ENCODE results near the gene FANCM.
A peak's percentile ranks its signal among the peaks of the same experiment; 100 is the strongest.

Gene FANCM

DNA sequence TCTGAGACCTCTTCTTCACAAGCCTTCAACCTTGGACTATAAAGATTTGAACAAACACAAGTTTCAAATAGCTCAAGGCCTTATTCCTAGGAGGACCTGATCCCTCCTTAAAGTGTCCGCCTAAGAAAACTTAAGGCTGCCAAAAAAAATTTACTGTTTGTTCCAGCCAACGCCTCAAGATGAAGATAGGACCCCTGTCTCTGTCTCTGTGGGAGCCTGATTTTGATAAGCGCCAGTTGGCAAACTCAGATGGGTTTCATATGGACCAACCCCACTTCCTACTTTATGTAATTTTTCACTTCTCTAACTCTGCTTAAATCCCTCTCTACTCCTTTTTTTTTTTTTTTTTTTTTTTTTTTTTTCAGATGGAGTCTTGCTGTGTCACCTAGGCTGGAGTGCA, 12.5 kb upstream of the FANCM start:
- TF ChIP-seq, protein P1, sequence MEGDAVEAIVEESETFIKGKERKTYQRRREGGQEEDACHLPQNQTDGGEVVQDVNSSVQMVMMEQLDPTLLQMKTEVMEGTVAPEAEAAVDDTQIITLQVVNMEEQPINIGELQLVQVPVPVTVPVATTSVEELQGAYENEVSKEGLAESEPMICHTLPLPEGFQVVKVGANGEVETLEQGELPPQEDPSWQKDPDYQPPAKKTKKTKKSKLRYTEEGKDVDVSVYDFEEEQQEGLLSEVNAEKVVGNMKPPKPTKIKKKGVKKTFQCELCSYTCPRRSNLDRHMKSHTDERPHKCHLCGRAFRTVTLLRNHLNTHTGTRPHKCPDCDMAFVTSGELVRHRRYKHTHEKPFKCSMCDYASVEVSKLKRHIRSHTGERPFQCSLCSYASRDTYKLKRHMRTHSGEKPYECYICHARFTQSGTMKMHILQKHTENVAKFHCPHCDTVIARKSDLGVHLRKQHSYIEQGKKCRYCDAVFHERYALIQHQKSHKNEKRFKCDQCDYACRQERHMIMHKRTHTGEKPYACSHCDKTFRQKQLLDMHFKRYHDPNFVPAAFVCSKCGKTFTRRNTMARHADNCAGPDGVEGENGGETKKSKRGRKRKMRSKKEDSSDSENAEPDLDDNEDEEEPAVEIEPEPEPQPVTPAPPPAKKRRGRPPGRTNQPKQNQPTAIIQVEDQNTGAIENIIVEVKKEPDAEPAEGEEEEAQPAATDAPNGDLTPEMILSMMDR (IDR thresholded peaks at IDR 0.05; ENCODE audit: extremely low read depth, insufficient read depth, missing control alignments), result no peak
- in situ Hi-C loops (cut with MboI; ENCODE audit: low pct_unique_long_range_greater_than_20kb, low sequenced_read_pairs, unreplicated experiment), result no loop called here

DNA sequence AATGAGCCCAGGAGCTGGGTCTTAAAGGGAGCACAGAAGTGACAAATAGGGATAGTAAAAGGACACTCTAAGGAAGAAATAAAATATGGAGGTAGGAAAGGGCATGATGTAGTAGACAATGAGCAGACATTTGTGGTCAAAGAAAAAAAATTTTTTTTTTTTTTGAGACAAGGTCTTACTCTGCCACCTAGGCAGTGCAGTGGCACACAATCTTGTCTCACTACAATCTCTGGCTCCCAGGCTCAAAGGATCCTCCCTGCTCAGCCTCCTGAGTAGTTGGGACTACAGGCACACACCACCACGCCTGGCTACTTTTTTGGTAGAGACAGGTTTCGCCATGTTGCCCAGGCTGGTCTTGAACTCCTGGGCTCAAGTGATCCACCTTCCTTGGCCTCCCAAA, 10.0 kb upstream of the FANCM start:
- TF ChIP-seq, protein P1 (IDR thresholded peaks at IDR 0.05; ENCODE audit: extremely low read depth, insufficient read depth, missing control alignments), result no peak
- in situ Hi-C loops (cut with MboI; ENCODE audit: low pct_unique_long_range_greater_than_20kb, low sequenced_read_pairs, unreplicated experiment), result no loop called here
- no peak for DNase-seq (ENCODE audit: low spot score)

More for the DNA sequence above, 12.5 kb upstream of the FANCM start:
- no peak for DNase-seq (ENCODE audit: low spot score)

DNA sequence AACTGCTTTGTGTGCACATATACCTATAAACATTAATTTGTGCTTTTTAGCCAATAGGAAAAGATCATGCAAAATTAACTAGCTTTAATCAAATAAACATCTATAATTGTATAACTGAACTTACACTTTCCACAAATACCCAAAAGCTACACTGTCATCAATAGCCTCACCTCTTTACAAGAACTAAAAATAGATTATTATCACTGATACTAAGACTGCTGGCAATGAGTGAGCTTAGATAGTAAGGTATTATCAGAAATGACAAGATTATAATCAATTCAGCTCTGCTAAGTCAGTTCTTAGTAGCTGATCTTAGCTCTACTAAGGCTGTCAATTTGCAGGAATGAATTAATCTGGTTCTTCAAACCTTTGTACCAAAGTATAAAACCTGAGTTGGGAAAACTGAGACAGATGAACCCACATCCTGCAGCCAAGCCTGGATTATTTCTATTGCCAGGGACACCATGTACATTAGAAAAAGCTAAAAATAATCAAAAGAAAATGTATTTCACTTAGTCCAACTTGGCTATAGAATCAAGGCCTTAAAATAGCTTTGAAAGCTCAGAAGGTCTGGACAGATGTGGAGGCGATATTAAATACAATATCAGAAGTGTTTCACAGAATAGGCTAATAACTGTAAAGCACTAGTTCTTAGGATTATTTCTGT, 6.6 kb upstream of the FANCM start:
- TF ChIP-seq, protein P1 (IDR thresholded peaks at IDR 0.05; ENCODE audit: extremely low read depth, insufficient read depth, missing control alignments), result no peak
- in situ Hi-C loops (cut with MboI; ENCODE audit: low pct_unique_long_range_greater_than_20kb, low sequenced_read_pairs, unreplicated experiment), result no loop called here
- no peak for DNase-seq (ENCODE audit: low spot score)

DNA sequence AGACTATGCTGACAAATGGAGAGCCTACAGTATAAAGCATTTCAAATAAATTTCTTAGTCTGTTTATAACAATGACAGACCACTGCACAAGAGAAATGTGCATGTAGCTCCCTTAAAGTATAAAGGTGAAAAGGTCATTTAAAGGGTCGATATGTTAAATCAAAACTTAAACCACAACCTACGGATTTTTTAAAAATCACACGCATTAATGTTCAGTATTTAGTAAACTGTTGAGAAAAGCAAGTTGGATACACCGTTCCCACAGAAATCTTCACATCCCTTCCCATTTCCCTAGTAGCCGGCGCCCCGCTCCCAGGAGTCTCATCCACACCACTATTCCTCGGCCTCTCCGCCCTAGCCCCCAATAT, 2.1 kb upstream of the FANCM start:
- DNase-seq (ENCODE audit: low spot score), result no peak
- in situ Hi-C loops (cut with MboI; ENCODE audit: low pct_unique_long_range_greater_than_20kb, low sequenced_read_pairs, unreplicated experiment), result no loop called here
- TF ChIP-seq, protein P1 (IDR thresholded peaks at IDR 0.05; ENCODE audit: extremely low read depth, insufficient read depth, missing control alignments), result no peak

DNA sequence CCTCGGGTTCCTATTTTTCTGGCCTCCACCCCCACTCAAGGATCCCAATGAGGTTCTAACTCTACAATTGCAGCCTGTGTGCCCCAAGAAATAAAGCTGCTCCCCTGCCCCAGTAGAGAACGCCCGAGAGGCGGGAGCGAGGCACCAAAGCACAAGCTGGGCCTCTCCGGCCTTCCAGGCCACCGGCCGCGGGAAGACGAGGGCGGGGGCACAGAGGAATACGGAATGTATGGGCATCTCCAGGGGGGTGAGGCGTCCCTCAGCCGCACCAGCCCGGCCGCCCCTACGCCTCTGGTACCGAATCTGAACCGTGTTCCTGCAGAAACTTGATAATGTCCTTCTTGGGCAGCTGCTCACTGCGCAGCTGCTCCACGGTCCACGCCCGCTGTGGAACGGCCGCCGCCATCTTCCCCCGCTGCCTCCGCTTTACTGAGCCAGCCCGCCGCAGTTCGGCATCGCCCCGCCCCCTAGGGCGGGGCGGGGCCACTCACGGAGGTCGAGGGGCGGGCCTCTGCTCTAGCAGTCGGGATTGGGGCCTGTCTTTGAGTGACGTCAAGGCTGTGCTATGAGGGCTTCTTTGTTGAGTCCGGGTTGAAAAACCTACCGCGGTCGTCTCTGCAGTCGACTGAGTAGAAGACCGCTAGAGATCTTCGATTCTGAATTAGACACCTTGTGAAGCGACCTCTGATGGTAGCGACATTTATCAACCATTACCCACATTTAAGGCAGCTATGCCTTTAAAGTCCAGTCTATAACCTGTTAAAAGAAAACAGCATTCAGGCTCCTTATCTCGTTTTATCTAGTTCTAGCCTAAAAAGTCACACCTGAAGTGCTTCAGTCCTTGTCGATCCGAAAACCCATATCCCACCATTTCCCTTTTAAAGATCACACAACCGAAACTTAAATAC, 1.4 kb upstream of the FANCM start, which contains the start of gene FKBP3:
Gene FKBP3 (minus strand): TSS at position 431 of the 908 bp plus-strand sequence. CDS start 25 bp downstream, at position 406.
- in situ Hi-C loops (cut with MboI; ENCODE audit: low pct_unique_long_range_greater_than_20kb, low sequenced_read_pairs, unreplicated experiment), result no loop called here
- DNase-seq (ENCODE audit: low spot score), result peak; percentile 96
- TF ChIP-seq, protein P1 (IDR thresholded peaks at IDR 0.05; ENCODE audit: extremely low read depth, insufficient read depth, missing control alignments), result peak; percentile 44

DNA sequence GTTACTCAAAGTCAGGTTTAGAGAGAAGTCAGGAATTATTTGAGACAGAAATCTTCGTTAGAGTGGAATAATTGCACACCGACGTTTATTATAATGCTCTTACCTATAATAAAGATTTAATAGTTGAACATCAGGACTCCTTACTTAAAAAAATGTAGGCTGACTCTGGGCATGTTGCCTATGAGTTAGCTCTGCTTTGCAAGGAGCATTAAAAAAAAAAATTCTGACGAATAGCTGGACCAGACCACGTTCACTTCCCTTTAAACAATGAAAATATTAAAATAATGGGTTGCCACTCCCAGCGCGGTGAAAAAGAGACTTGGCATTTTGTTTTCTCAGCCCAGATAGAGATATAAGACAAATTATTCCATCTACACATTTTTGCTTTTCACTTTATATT, 574 bp upstream of the FANCM start:
- TF ChIP-seq, protein P1 (IDR thresholded peaks at IDR 0.05; ENCODE audit: extremely low read depth, insufficient read depth, missing control alignments), result no peak
- in situ Hi-C loops (cut with MboI; ENCODE audit: low pct_unique_long_range_greater_than_20kb, low sequenced_read_pairs, unreplicated experiment), result no loop called here
- DNase-seq (ENCODE audit: low spot score), result no peak
